GM21576 (cell line): Measurements from ENCODE around the gene CELF2.
A peak's percentile ranks its signal among the peaks of the same experiment; 100 is the strongest.

Experiments
- ATAC-seq: cut with Tn5 transposase; IDR thresholded peaks from one replicate; pipeline ENCODE4 v1.9.1; 2021; ENCODE audit warnings: mild to moderate bottlenecking, moderate library complexity; ENCODE audit not compliant: unreplicated experiment

The CELF2 gene

DNA sequence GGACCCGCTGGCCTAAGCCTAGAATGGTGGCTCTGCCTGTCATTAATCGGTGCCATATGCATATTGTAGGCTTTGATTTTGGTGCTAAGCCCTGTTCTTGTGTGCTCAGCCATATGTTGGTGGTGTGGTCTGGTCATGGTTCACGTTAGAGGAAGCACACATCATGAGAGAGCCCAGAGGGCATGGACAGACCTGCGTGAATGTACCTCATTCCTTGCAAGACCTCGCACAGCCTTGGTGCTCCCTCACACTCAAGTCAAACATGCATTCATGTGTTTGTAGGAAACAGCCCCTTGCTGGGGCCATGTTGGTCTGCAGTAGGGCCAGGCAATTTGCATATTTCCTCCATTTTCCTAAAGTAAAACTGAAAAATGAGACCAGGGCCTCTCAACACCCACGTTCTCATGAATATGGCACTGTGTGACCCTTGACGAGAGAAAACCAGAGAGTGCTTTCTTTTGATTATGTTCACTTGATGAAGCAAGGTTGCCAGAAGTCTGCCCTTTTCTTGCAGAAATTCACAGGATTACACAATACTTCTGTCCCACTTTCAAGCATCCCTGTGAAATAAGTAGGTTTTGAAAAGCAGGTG, 268.7 kb downstream of the CELF2 start:
- peak; percentile 86 for ATAC-seq

- no peak for ATAC-seq
Measured at GRCh38 chr10:11288302-11288701, 270.6 kb downstream of the CELF2 start.

- no peak for ATAC-seq
Measured at GRCh38 chr10:11290156-11290890, 272.7 kb downstream of the CELF2 start.

GRCh38 chr10:11292576-11293302, 275.1 kb downstream of the CELF2 start:
- no peak for ATAC-seq

DNA sequence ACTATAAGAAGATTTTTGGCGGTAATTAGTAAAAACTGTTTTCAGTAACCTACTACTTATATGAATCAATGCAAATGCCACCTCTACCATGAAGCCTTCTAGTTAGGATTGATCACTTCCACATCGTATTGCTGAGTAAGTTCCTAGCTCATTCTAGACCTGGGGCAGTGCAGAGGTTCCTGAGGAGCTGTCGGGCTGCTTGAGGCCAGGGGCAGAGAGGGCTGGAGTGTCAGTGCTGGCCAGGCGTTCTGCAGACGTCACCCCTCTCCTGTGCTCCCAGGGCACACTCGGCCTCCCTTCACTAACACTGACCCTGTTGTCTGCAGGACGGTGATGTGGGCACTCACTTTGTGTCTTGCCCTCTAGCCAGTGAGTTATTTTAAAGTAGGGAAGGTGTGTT, 275.7 kb downstream of the CELF2 start:
- ATAC-seq = no peak

- no peak for ATAC-seq
Measured at GRCh38 chr10:11294831-11295450, 277.3 kb downstream of the CELF2 start.

GRCh38 chr10:11295492-11295891, 277.8 kb downstream of the CELF2 start:
- ATAC-seq = no peak

GRCh38 chr10:11297136-11297535, 279.5 kb downstream of the CELF2 start:
- no peak for ATAC-seq

DNA sequence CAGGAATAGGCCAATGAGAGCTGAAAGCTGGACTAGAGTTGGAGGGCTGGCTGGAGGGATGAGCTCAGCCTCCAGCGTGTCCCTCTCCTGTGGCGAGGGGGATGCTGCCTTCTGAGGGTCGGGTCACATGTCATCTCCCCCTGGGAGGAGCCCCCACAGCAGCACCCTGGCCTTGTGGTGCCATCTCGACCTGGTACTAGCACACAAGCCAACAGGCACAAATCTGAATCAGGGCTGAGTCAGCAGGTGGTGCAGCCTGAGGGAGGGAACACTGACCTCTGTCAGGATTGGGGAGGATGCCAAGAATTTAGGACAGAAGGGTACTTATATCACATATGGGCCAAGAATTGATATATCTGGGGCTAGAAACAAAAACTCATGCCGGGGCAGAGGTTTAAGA, 280.4 kb downstream of the CELF2 start:
- ATAC-seq = no peak

DNA sequence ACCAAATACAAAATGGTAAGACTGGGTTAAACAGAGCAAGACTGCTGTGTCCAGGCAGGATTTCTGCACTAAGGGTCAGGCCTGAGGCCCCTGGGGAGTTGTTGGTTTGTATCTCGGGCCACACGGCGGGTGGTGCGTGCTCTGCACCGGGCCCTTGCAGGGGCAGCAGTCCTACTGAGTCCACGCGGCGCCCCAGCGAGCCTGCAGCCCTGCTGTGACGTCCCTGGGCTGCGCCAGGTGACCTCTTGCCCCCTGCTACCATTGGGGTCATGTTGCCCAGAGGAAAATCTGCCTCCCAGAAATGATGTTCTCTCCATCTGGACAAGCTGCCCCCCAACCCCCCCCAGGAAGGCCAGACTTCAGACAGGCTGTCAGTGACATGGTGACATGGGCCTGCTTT, 281.5 kb downstream of the CELF2 start:
- no peak for ATAC-seq

GRCh38 chr10:11300026-11300425, 282.4 kb downstream of the CELF2 start:
- no peak for ATAC-seq

GRCh38 chr10:11300563-11300962, 282.9 kb downstream of the CELF2 start:
- no peak for ATAC-seq

DNA sequence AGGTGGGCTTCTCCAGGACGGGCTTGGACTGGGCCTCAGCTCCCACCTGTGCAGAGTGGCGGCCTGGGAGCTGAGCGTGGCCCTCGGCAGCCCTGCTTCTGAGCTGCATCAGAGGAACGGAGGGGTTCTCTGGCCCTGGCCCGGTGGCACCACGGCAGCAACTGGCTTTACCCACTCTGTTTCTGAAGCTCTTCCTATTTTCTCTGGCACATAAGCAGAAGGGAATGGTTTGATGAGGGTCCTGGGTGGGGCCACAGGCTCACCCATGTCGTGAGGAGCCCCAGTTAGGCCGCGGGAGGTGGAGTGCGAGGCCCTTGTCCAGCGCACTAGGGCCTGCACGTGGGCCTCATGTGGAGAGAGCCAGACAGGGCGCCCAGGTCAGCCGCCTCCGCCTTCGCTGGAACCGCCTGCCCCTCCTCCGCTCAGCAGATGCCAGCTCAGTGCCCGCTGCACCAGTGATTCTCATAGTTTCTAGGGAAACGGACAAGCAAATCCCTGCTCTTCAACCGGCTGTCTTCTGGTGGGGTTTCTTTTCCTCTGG, 284.0 kb downstream of the CELF2 start:
- ATAC-seq = no peak

GRCh38 chr10:11302181-11302580, 284.5 kb downstream of the CELF2 start:
- no peak for ATAC-seq

GRCh38 chr10:11303361-11304170, 285.9 kb downstream of the CELF2 start:
- ATAC-seq = no peak

DNA sequence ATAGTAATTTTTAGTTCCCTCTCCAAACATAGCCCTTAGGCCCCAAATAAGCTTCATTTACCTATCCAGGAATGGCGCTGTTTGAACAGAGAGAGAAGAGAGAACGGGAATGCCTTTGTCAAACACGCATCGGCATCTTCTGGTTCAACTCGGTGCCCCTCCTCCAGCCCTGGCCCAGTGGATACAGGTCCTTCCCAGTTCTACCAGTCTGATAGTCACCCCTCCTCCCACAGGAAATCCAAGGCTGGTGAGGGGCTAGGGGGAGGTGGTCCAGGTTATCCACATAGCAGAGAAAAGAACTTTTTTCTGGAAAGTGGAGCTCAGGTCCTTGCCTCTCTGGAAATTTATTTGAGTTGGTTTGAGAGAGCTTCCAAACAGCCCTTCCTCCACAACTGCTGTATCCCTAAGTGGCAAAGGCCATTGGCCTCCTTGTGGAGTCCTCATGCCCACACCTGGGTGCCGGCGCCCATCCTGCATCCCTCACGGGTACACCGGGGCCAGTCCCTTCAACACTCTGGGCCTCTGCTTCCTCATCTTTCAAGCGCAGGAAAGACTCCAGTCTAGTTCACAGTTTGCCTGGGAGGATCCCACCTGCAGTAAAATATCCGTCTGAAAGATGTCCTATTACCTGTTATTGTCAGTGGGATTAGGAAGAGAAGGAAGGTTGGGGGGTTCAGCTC, 287.4 kb downstream of the CELF2 start:
- no peak for ATAC-seq

GRCh38 chr10:11305825-11306593, 288.3 kb downstream of the CELF2 start:
- ATAC-seq = no peak

GRCh38 chr10:11307004-11307403, 289.3 kb downstream of the CELF2 start:
- no peak for ATAC-seq

- ATAC-seq = no peak
Measured at GRCh38 chr10:11307937-11308336, 290.3 kb downstream of the CELF2 start.
